ENCODE results near the gene PIK3C2A.

DNA sequence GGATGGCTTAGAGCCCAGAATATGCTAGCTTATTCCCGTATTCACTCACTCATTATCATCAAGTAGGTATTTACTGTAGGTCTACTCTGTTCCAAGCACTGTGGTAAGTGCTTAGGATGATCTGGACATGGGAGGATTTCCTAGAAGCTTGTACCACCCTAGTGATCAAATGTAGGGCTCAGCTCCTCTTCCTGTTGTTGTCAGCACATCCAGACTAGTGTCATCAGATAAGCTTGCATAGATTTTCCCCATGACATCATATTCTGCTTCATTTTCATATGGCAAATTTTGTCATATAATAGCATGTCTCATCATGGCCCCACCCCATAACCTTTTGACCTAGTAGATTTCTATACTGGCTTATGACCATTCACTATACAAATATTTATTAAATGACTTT is 49.4 kb upstream of the PIK3C2A start:
- TF ChIP-seq, protein P1, sequence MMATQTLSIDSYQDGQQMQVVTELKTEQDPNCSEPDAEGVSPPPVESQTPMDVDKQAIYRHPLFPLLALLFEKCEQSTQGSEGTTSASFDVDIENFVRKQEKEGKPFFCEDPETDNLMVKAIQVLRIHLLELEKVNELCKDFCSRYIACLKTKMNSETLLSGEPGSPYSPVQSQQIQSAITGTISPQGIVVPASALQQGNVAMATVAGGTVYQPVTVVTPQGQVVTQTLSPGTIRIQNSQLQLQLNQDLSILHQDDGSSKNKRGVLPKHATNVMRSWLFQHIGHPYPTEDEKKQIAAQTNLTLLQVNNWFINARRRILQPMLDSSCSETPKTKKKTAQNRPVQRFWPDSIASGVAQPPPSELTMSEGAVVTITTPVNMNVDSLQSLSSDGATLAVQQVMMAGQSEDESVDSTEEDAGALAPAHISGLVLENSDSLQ (IDR thresholded peaks at IDR 0.05) = no peak
- TF ChIP-seq L3MBTL2 (conservative IDR thresholded peaks at IDR 0.05) (no peak), FOXK2 (IDR thresholded peaks at IDR 0.05) (no peak), NFRKB (IDR thresholded peaks at IDR 0.05) (no peak), ELF4 (IDR thresholded peaks at IDR 0.05) (no peak), SUZ12 (IDR thresholded peaks at IDR 0.05) (no peak), FOXA1 (IDR thresholded peaks at IDR 0.05) (no peak), SP1 (IDR thresholded peaks at IDR 0.05) (no peak), ZNF384 (IDR thresholded peaks at IDR 0.05) (no peak)

All from HEK293T (cell line).